MM.1S (cell line): ENCODE data around the gene ANO2.

ENCODE experiments used
- DNase-seq: peaks from one replicate; pipeline ENCODE4 v3.0.0-alpha.2; 2015
- H2AFZ ChIP-seq: fragments of 300-600 bp; sonication (generic); 2 replicates; pipeline ENCODE4 v1.6.0; 2016; ENCODE audit warnings: antibody characterized with exemption, low read length
- H3F3A ChIP-seq: fragments of 300-600 bp; sonication (generic); 2 replicates; pipeline ENCODE4 v1.6.1; 2016; ENCODE audit warnings: mild to moderate bottlenecking, antibody characterized with exemption, low read length, moderate library complexity, mixed read lengths; ENCODE audit not compliant: insufficient read depth
- H3K27ac ChIP-seq: fragments of 300-600 bp; sonication (generic); 2 replicates; pipeline ENCODE4 v1.5.1; 2016; ENCODE audit warnings: mild to moderate bottlenecking, low read length
- H3K27me3 ChIP-seq: fragments of 300-600 bp; sonication (generic); replicated peaks from 2 replicates; pipeline ENCODE4 v1.6.0; 2016; ENCODE audit warnings: low read length; ENCODE audit not compliant: insufficient read depth
- H3K36me3 ChIP-seq: fragments of 300-600 bp; sonication (generic); replicated peaks from 2 replicates; pipeline ENCODE4 v1.6.1; 2016; ENCODE audit warnings: mild to moderate bottlenecking, low read length, mixed read lengths; ENCODE audit not compliant: insufficient read depth
- H3K4me1 ChIP-seq: fragments of 300-600 bp; sonication (generic); 2 replicates; pipeline ENCODE4 v1.6.1; 2016; ENCODE audit warnings: low read length, mixed read lengths
- H3K4me2 ChIP-seq: fragments of 300-600 bp; sonication (generic); 2 replicates; pipeline ENCODE4 v1.6.0; 2016; ENCODE audit warnings: low read depth, low read length
- H3K4me3 ChIP-seq: fragments of 300-600 bp; sonication (generic); 2 replicates; pipeline ENCODE4 v1.5.1; 2016; ENCODE audit warnings: low read length, mixed read lengths
- H3K79me2 ChIP-seq: fragments of 300-600 bp; sonication (generic); 2 replicates; pipeline ENCODE4 v1.6.1; 2016; ENCODE audit warnings: mixed run types, low read length, mixed read lengths
- H3K9ac ChIP-seq: fragments of 300-600 bp; sonication (generic); 2 replicates; pipeline ENCODE4 v1.6.1; 2016; ENCODE audit warnings: low read length, mixed read lengths
- H3K9me2 ChIP-seq: fragments of 300-600 bp; sonication (generic); replicated peaks from 2 replicates; pipeline ENCODE4 v1.6.1; 2016; ENCODE audit warnings: mild to moderate bottlenecking, low read length, mixed read lengths; ENCODE audit not compliant: insufficient read depth
- H3K9me3 ChIP-seq: fragments of 300-600 bp; sonication (generic); replicated peaks from 2 replicates; pipeline ENCODE4 v1.6.1; 2016; ENCODE audit warnings: mild to moderate bottlenecking, low read length, mixed read lengths; ENCODE audit not compliant: insufficient read depth
- H4K20me1 ChIP-seq: fragments of 300-600 bp; sonication (generic); 2 replicates; pipeline ENCODE4 v1.6.1; 2016; ENCODE audit warnings: mild to moderate bottlenecking, low read length, moderate library complexity, mixed read lengths; ENCODE audit not compliant: insufficient read depth
- CTCF ChIP-seq: fragments of 300-600 bp; sonication (generic); IDR thresholded peaks from 2 replicates; pipeline ENCODE4 v1.5.1; 2016; ENCODE audit warnings: antibody characterized with exemption, low read length, mixed read lengths
- EZH2 ChIP-seq: fragments of 300-600 bp; sonication (generic); optimal IDR thresholded peaks from 2 replicates; pipeline ENCODE3; 2017; ENCODE audit warnings: low read depth, mild to moderate bottlenecking, antibody characterized with exemption, low read length, mixed read lengths
- EZH2phosphoT487 ChIP-seq: fragments of 300-600 bp; sonication (generic); IDR thresholded peaks from 2 replicates; pipeline ENCODE4 v1.6.1; 2018; ENCODE audit warnings: antibody characterized with exemption, low read length

Gene ANO2

GRCh38 chr12:5912437-5913334, 32.4 kb downstream of the ANO2 start:
- Histone ChIP-seq H3F3A (no peaks in the 10 kb centered on the region), H3K27me3 (no peaks in the 10 kb centered on the region), H2AFZ (peak overlapping the region; percentile 89), H4K20me1 (no peaks in the 10 kb centered on the region), H3K36me3 (no peaks in the 10 kb centered on the region), H3K9me3 (no peaks in the 10 kb centered on the region), H3K4me2 (peak overlapping the region; percentile 83), H3K9ac (no peak overlapping the region; the same call in 1 of the 2 replicates), H3K27ac (no peak overlapping the region), H3K4me3 (peak overlapping the region; percentile 67), H3K79me2 (no peaks in the 10 kb centered on the region), H3K4me1 (no peaks in the 10 kb centered on the region), H3K9me2 (no peaks in the 10 kb centered on the region)
- TF ChIP-seq CTCF (peak; percentile 82), EZH2 (no peak)
- DNase-seq: peak; percentile 27

- Histone ChIP-seq H3K27ac (no peak overlapping the region), H3K9me2 (no peaks in the 10 kb centered on the region), H3K4me1 (no peaks in the 10 kb centered on the region), H3K4me2 (no peak overlapping the region), H3K36me3 (no peaks in the 10 kb centered on the region), H3K79me2 (no peaks in the 10 kb centered on the region), H3K9ac (no peak overlapping the region), H3K9me3 (no peaks in the 10 kb centered on the region), H4K20me1 (no peaks in the 10 kb centered on the region), H3K4me3 (no peak overlapping the region), H2AFZ (no peak overlapping the region), H3K27me3 (no peaks in the 10 kb centered on the region), H3F3A (no peaks in the 10 kb centered on the region)
- no peak for TF ChIP-seq EZH2phosphoT487
- TF ChIP-seq CTCF: no peak
- TF ChIP-seq EZH2: no peak
- no peak for DNase-seq
Observed at GRCh38 chr12:5912011-5912410, 33.0 kb downstream of the ANO2 start.

GRCh38 chr12:5910790-5911548, 34.1 kb downstream of the ANO2 start:
- no peak for DNase-seq
- Histone ChIP-seq H3K27ac (no peak overlapping the region), H3K9me2 (no peaks in the 10 kb centered on the region), H3K36me3 (no peaks in the 10 kb centered on the region), H3K4me2 (no peak overlapping the region), H3K9me3 (no peaks in the 10 kb centered on the region), H3K4me1 (no peaks in the 10 kb centered on the region), H3K79me2 (no peaks in the 10 kb centered on the region), H3K4me3 (no peak overlapping the region), H3K27me3 (no peaks in the 10 kb centered on the region), H3F3A (no peaks in the 10 kb centered on the region), H3K9ac (no peak overlapping the region), H2AFZ (no peak overlapping the region), H4K20me1 (no peaks in the 10 kb centered on the region)
- TF ChIP-seq EZH2phosphoT487: no peak
- TF ChIP-seq CTCF: no peak
- no peak for TF ChIP-seq EZH2
